Cardiac muscle cell (in vitro differentiated cells and primary cell): ENCODE data around the gene MAPK6. TPM values are rescaled to one million over a fixed set of nuclear protein-coding genes. Genes with fewer than 3 reads are reported as not detected.

Experiments used
- DNase-seq, 2 donors: peaks; one replicate each; pipeline versions ENCODE4 v3.0.0 to v3.0.0-alpha.2; 2010 to 2017; ENCODE audit warnings: low read depth in 1 of 2, low spot score in 1 of 2
- H3K27ac ChIP-seq: fragments of 200-600 bp; sonication (generic); 2 replicates; pipeline ENCODE4 v1.5.1; 2016
- H3K27me3 ChIP-seq: fragments of 200-600 bp; sonication (generic); 2 replicates; pipeline ENCODE4 v1.6.0; 2016; ENCODE audit warnings: control low read depth
- H3K36me3 ChIP-seq: fragments of 200-600 bp; sonication (generic); 2 replicates; pipeline ENCODE4 v1.5.1; 2016; ENCODE audit warnings: control low read depth
- H3K4me1 ChIP-seq: fragments of 200-600 bp; sonication (generic); 2 replicates; pipeline ENCODE4 v1.8.1; 2017; ENCODE audit warnings: low read depth, mild to moderate bottlenecking, mixed run types
- H3K4me3 ChIP-seq: fragments of 200-600 bp; sonication (generic); 2 replicates; pipeline ENCODE4 v1.5.1; 2016; ENCODE audit warnings: mild to moderate bottlenecking
- H3K9me3 ChIP-seq: fragments of 200-600 bp; sonication (generic); 2 replicates; pipeline ENCODE4 v1.5.1; 2017; ENCODE audit warnings: low read depth, mild to moderate bottlenecking, control low read depth
- CTCF ChIP-seq: IDR thresholded peaks from 2 replicates; pipeline ENCODE4 v1.5.1; 2012; ENCODE audit warnings: low read depth, mild to moderate bottlenecking, low read length
- polyA plus RNA-seq: library from polyadenylated mRNA; unstranded; fragments of >200 nt; fragmentation: Nextera tagmentation; extraction: Ambion mirVana; gene quantifications from 2 replicates; pipeline ENCODE4 v1.2.1, GENCODE V29; 2016
- total RNA-seq: library from RNA; depleted of rRNA; stranded (reverse); fragments of >200 nt; gene quantifications from 2 replicates; pipeline ENCODE4 v1.2.3, GENCODE V29; 2016

MAPK6 gene
- total and polyA plus RNA-seq, 2 experiments from 2014 or later: 14.1 to 24.7 TPM

DNA sequence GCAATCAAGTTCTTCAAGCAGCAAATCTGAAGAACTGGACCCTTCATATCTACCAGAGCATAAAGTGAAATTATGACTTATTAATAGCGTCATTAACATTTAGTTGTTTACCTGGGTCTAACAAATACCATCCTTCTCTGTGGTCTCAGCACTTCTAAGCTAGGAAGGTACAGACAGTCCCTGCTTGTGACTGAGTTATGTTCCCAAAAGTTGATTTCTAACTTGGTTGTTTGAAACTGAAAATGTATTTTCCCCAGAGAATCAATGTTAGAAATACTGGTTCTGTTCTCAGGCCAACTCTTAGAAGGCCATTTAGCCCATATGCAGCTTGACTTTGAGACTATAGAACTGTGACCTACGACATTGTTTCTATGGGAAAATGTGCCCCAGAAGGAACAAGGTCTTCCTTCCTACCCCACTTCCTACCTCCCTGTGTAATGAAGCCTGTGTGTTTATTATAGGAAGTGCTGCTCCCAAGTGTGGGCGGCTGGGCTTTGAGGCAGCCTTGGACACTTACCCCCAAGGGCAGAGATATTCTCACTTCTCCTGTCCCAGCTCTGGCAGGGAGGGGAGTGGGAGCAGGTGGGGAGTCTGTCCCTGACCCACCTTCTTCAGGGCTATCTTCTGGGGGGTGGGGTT, 12.2 kb upstream of the MAPK6 start:
- Histone ChIP-seq H3K4me3 (no peak overlapping the region), H3K9me3 (no peaks in the 10 kb centered on the region), H3K4me1 (no peaks in the 10 kb centered on the region), H3K27me3 (no peaks in the 10 kb centered on the region), H3K36me3 (no peaks in the 10 kb centered on the region), H3K27ac (no peak overlapping the region)
- no peak for DNase-seq
- TF ChIP-seq CTCF: no peak

- Histone ChIP-seq H3K4me1 (no peaks in the 10 kb centered on the region), H3K36me3 (no peaks in the 10 kb centered on the region), H3K27me3 (no peaks in the 10 kb centered on the region), H3K4me3 (no peak overlapping the region), H3K9me3 (no peaks in the 10 kb centered on the region), H3K27ac (no peak overlapping the region)
- DNase-seq: no peak
- TF ChIP-seq CTCF: no peak
Measured at GRCh38 chr15:52008359-52008697, 10.7 kb upstream of the MAPK6 start.

- Histone ChIP-seq H3K27me3 (no peaks in the 10 kb centered on the region), H3K9me3 (no peaks in the 10 kb centered on the region), H3K36me3 (no peaks in the 10 kb centered on the region), H3K27ac (no peak overlapping the region), H3K4me1 (no peaks in the 10 kb centered on the region), H3K4me3 (no peak overlapping the region)
- no peak for DNase-seq
- TF ChIP-seq CTCF: no peak
Measured at GRCh38 chr15:52008698-52009434, 10.2 kb upstream of the MAPK6 start.

- Histone ChIP-seq H3K36me3 (no peaks in the 10 kb centered on the region), H3K27ac (no peak overlapping the region), H3K9me3 (no peaks in the 10 kb centered on the region), H3K27me3 (no peaks in the 10 kb centered on the region), H3K4me1 (no peaks in the 10 kb centered on the region), H3K4me3 (no peak overlapping the region)
- TF ChIP-seq CTCF: no peak
- DNase-seq: peak in 1 of 2 donors; percentile 82
Measured at GRCh38 chr15:52010633-52011595, 8.1 kb upstream of the MAPK6 start.

DNA sequence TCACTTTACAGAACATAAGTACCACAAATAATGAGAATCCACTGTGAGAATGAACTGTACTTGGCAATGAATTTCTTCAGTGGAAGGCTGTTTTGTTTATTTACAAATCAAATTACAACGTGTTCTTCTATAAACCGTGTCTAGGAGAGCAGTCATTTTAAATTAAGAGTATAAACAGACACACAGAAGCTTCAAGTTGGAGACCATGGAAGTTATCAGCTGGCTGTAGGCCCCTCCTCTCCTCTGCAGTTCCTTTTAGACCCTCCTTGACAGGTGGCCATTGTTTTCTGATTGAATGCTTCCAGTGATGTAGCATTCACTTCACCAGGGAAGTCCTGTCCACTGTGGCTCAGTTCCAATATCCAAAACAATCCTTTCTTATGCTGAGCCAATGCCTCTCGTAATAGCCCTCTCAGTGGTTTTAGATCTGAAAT, 7.3 kb upstream of the MAPK6 start:
- Histone ChIP-seq H3K27ac (peak overlapping the region; percentile 9), H3K36me3 (no peaks in the 10 kb centered on the region), H3K4me1 (no peaks in the 10 kb centered on the region), H3K9me3 (no peaks in the 10 kb centered on the region), H3K27me3 (no peaks in the 10 kb centered on the region), H3K4me3 (no peak overlapping the region)
- DNase-seq: peak; percentile 6 to 53
- TF ChIP-seq CTCF: no peak
